ENCODE data around the gene GGCX.

Gene GGCX

GRCh38 chr2:85578243-85579180 is 17.2 kb upstream of the GGCX start:
- Mint-ChIP-seq H3K4me3 (peak overlapping the region; percentile 70), H3K4me1 (peaks cover 63% of the 10 kb centered on the region), H3K27ac (peak overlapping the region; percentile 99), H3K27me3 (ENCODE audit: low read depth, poor library complexity) (peaks cover 6% of the 10 kb centered on the region), H3K9me3 (no peaks in the 10 kb centered on the region), H3K36me3 (ENCODE audit: low read depth) (peaks cover 6% of the 10 kb centered on the region)
- TF ChIP-seq, protein P1, sequence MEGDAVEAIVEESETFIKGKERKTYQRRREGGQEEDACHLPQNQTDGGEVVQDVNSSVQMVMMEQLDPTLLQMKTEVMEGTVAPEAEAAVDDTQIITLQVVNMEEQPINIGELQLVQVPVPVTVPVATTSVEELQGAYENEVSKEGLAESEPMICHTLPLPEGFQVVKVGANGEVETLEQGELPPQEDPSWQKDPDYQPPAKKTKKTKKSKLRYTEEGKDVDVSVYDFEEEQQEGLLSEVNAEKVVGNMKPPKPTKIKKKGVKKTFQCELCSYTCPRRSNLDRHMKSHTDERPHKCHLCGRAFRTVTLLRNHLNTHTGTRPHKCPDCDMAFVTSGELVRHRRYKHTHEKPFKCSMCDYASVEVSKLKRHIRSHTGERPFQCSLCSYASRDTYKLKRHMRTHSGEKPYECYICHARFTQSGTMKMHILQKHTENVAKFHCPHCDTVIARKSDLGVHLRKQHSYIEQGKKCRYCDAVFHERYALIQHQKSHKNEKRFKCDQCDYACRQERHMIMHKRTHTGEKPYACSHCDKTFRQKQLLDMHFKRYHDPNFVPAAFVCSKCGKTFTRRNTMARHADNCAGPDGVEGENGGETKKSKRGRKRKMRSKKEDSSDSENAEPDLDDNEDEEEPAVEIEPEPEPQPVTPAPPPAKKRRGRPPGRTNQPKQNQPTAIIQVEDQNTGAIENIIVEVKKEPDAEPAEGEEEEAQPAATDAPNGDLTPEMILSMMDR (IDR thresholded peaks at IDR 0.05): no peak
- no peak for DNase-seq

GRCh38 chr2:85577386-85578242 is 16.3 kb upstream of the GGCX start, which contains the start of gene VAMP8:
Gene VAMP8 (plus strand): TSS chr2:85577586. CDS start chr2:85577647, 61 bp downstream.
- Mint-ChIP-seq H3K9me3 (no peaks in the 10 kb centered on the region), H3K27me3 (ENCODE audit: low read depth, poor library complexity) (peaks cover 14% of the 10 kb centered on the region), H3K4me3 (peak within 1 kb of the TSS; percentile 70), H3K36me3 (ENCODE audit: low read depth) (peaks cover 6% of the 10 kb centered on the region), H3K27ac (peak within 1 kb of the TSS; percentile 99), H3K4me1 (peaks cover 58% of the 10 kb centered on the region)
- TF ChIP-seq, protein P1 (IDR thresholded peaks at IDR 0.05): no peak
- peak; percentile 37 for DNase-seq

DNA sequence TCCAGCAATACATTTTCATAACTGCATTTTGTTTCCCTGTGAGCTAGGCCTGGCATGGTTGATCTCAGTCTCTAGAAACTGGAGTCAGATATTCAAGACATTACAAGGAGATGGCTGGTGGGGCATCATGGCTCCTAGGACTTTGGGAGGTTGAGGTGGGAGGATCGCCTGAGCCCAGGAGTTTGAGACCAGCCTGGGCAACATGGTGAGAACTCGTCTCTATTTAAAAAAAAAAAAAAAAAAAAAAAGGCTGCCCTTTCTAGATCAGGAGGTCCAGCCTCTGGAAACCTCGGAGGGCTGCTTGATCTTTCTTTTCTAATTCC is 15.7 kb upstream of the GGCX start:
- peak overlapping the region; percentile 70 for H3K4me3 Mint-ChIP-seq
- peak overlapping the region; percentile 92 for H3K27ac Mint-ChIP-seq
- H3K4me1 Mint-ChIP-seq: peaks cover 53% of the 10 kb centered on the region
- no peaks in the 10 kb centered on the region for H3K9me3 Mint-ChIP-seq
- peaks cover 6% of the 10 kb centered on the region for H3K36me3 Mint-ChIP-seq (ENCODE audit: low read depth)
- DNase-seq: no peak
- peaks cover 19% of the 10 kb centered on the region for H3K27me3 Mint-ChIP-seq (ENCODE audit: low read depth, poor library complexity)
- TF ChIP-seq, protein P1 (IDR thresholded peaks at IDR 0.05): no peak

GRCh38 chr2:85575739-85576138 is 14.4 kb upstream of the GGCX start:
- Mint-ChIP-seq H3K4me1 (peaks cover 45% of the 10 kb centered on the region), H3K27me3 (ENCODE audit: low read depth, poor library complexity) (peaks cover 27% of the 10 kb centered on the region), H3K36me3 (ENCODE audit: low read depth) (no peaks in the 10 kb centered on the region), H3K27ac (no peak overlapping the region), H3K4me3 (no peak overlapping the region), H3K9me3 (no peaks in the 10 kb centered on the region)
- TF ChIP-seq, protein P1 (IDR thresholded peaks at IDR 0.05): no peak
- DNase-seq: no peak

- H3K27me3 Mint-ChIP-seq (ENCODE audit: low read depth, poor library complexity): peaks cover 21% of the 10 kb centered on the region
- H3K9me3 Mint-ChIP-seq: no peaks in the 10 kb centered on the region
- H3K4me3 Mint-ChIP-seq: no peak overlapping the region
- TF ChIP-seq, protein P1 (IDR thresholded peaks at IDR 0.05): no peak
- H3K4me1 Mint-ChIP-seq: peaks cover 5% of the 10 kb centered on the region
- DNase-seq: no peak
- H3K36me3 Mint-ChIP-seq (ENCODE audit: low read depth): no peaks in the 10 kb centered on the region
- H3K27ac Mint-ChIP-seq: no peak overlapping the region
Observed at GRCh38 chr2:85566265-85566664, 5.0 kb upstream of the GGCX start.
